Neutrophil (primary cell): ENCODE data around the gene SMYD1.

Experiments used
- H3K27ac ChIP-seq: fragments of 200-600 bp; sonication (generic); 2 replicates; pipeline ENCODE4 v1.5.1; 2016; ENCODE audit warnings: mild to moderate bottlenecking, moderate library complexity
- H3K27me3 ChIP-seq: fragments of 200-600 bp; sonication (generic); 2 replicates; pipeline ENCODE4 v1.6.0; 2016; ENCODE audit warnings: mild to moderate bottlenecking
- H3K36me3 ChIP-seq: fragments of 200-600 bp; sonication (generic); 2 replicates; pipeline ENCODE4 v1.5.1; 2017
- H3K4me1 ChIP-seq, 2 experiments: fragments of 200-600 bp in 1 of 2; sonication (generic) in 1 of 2; 1 replicate in 1 of 2; 2 replicates in 1 of 2; pipeline versions ENCODE4 v1.5.1 to v1.6.1; 2013 to 2016; ENCODE audit warnings: low read depth in 1 of 2, low read length in 1 of 2, mild to moderate bottlenecking in 1 of 2, moderate library complexity in 1 of 2; ENCODE audit not compliant: control insufficient read depth in 1 of 2, insufficient read depth in 1 of 2
- H3K4me3 ChIP-seq, 2 experiments: fragments of 200-600 bp in 1 of 2; sonication (generic) in 1 of 2; 1 replicate in 1 of 2; 2 replicates in 1 of 2; pipeline ENCODE4 v1.5.1; 2013 to 2016; ENCODE audit warnings: low read depth in 1 of 2, low read length in 1 of 2, mild to moderate bottlenecking in 1 of 2, moderate library complexity in 1 of 2
- H3K9me3 ChIP-seq: fragments of 200-600 bp; sonication (generic); 2 replicates; pipeline ENCODE4 v1.5.1; 2016
- TF ChIP-seq, protein P1 (sequence below): fragments of 200-600 bp; sonication (generic); IDR thresholded peaks from 2 replicates; pipeline ENCODE4 v1.5.1; 2016; ENCODE audit warnings: antibody characterized with exemption

The SMYD1 gene

DNA sequence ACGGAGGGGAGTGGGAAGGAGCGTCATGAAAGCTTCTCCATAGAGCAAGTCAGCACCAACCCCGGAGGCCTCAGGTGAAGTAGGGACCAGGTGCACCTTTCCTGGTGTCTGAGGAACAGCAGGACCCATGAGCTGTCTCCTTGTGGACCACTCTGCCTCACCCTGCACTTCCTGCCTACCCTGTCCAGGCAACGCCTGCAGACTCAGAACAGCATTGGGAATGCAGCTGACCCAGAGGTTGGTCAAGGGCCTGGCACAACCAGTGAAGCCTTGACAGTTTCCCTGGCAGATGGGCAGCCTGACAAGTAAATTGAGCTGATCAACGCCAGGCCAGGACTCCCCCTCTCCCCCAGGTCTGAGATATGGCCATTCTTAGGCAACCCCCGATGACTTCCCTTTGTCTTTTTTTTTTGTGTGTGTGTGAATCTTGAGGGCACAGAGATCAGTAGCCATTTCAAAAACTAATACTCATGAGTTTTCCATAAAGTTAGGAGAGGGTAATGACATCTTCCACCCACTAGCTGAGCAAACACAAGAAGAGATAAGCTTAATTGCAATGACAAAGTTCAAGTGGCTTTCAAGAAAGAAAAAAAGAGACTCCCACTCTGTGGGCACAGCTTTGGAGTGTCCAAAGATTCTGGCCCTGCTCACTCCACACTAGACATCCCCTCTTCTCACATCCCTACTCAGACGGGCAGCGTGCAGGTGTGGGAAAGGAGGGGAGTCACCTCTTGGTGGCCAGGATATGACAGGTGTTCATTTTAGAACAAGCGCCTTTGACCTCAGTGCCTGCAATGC lies 63.8 kb downstream of the SMYD1 start:
- Histone ChIP-seq H3K27me3 (peaks cover 11% of the 10 kb centered on the region), H3K4me1 (no peaks in the 10 kb centered on the region), H3K9me3 (no peaks in the 10 kb centered on the region), H3K36me3 (no peaks in the 10 kb centered on the region), H3K4me3 (no peak overlapping the region), H3K27ac (no peak overlapping the region)
- TF ChIP-seq, protein P1, sequence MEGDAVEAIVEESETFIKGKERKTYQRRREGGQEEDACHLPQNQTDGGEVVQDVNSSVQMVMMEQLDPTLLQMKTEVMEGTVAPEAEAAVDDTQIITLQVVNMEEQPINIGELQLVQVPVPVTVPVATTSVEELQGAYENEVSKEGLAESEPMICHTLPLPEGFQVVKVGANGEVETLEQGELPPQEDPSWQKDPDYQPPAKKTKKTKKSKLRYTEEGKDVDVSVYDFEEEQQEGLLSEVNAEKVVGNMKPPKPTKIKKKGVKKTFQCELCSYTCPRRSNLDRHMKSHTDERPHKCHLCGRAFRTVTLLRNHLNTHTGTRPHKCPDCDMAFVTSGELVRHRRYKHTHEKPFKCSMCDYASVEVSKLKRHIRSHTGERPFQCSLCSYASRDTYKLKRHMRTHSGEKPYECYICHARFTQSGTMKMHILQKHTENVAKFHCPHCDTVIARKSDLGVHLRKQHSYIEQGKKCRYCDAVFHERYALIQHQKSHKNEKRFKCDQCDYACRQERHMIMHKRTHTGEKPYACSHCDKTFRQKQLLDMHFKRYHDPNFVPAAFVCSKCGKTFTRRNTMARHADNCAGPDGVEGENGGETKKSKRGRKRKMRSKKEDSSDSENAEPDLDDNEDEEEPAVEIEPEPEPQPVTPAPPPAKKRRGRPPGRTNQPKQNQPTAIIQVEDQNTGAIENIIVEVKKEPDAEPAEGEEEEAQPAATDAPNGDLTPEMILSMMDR, result no peak

DNA sequence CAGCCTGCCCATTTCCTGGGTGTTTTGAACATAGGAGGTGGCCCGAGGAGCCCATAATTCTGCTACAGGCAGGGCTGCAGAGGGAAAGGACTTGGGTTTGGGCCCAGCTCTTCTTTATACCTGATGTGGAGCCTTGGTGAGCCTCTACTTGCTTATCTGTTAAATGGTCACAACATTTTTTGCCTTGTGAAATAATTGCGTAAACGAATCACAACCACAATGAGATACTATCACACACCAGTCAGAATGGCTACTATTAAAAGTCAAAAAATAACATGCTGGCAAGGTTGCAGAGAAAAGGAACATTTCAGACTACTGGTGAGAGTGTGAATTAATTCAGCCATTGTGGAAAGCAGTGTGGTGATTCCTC lies 64.4 kb downstream of the SMYD1 start:
- Histone ChIP-seq H3K27me3 (peaks cover 12% of the 10 kb centered on the region), H3K4me3 (no peak overlapping the region), H3K36me3 (no peaks in the 10 kb centered on the region), H3K4me1 (no peaks in the 10 kb centered on the region), H3K9me3 (no peaks in the 10 kb centered on the region), H3K27ac (no peak overlapping the region)
- TF ChIP-seq, protein P1, result no peak

DNA sequence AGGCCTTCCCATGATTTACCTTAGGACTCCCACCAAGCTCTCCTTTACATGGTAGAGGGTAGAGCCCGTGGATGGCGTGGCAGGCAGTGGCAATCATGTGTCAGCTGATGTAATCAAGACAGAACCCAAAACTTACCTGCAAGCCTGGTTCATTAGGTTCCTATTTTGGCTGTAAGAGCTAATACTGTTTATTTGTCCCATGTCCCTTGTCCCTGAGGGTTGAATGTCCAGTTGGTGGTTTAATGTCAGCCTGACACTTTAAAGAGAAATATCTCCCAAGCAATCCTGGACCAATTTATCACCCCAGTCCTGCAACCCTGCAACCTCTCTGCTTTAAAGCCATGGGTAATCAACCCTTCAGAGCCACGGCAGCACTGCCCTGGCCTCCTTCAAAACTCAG lies 66.2 kb downstream of the SMYD1 start:
- no peak overlapping the region for H3K27ac ChIP-seq
- no peak overlapping the region for H3K4me3 ChIP-seq
- TF ChIP-seq, protein P1, result no peak
- peaks cover 20% of the 10 kb centered on the region for H3K27me3 ChIP-seq
- no peaks in the 10 kb centered on the region for H3K4me1 ChIP-seq
- no peaks in the 10 kb centered on the region for H3K36me3 ChIP-seq
- no peaks in the 10 kb centered on the region for H3K9me3 ChIP-seq

GRCh38 chr2:88136817-88137216 lies 69.2 kb downstream of the SMYD1 start:
- TF ChIP-seq, protein P1, result no peak
- H3K27me3 ChIP-seq, result peaks cover 23% of the 10 kb centered on the region
- no peaks in the 10 kb centered on the region for H3K4me1 ChIP-seq
- H3K9me3 ChIP-seq, result no peaks in the 10 kb centered on the region
- H3K27ac ChIP-seq, result no peak overlapping the region
- no peaks in the 10 kb centered on the region for H3K36me3 ChIP-seq
- no peak overlapping the region for H3K4me3 ChIP-seq

DNA sequence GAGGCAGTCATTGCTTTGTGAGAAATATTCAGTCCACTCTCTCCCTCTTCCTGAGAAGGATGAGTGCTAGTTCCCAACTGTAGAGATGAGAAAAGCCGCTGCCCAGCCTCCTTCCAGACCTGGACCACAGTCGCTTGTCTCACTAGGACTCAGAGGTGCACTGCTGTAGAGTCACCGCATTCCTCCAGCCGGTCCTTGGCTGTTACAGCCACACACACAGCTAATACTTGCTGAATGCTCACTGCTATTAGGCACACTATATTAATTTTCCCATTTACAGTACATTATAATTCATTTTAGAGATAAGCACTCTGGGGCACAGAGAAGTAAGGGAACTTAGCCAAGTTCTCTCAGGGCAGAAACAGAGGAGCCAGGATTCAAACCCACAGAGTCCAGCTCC lies 70.2 kb downstream of the SMYD1 start:
- H3K4me3 ChIP-seq, result no peak overlapping the region

More for the DNA sequence above, 70.2 kb downstream of the SMYD1 start:
- Histone ChIP-seq H3K27me3 (peaks cover 23% of the 10 kb centered on the region), H3K27ac (no peak overlapping the region), H3K36me3 (no peaks in the 10 kb centered on the region), H3K4me1 (no peaks in the 10 kb centered on the region), H3K9me3 (no peaks in the 10 kb centered on the region)
- TF ChIP-seq, protein P1, result no peak
